Naive B cell (primary cell): Measurements from ENCODE around the gene CCM2L. TPM values are rescaled to one million over a fixed set of nuclear protein-coding genes. Genes with fewer than 3 reads are reported as not detected.

Source experiments
- ATAC-seq, 2 donors: fragments of 150-1000 bp; cut with Tn5 transposase; 2 replicates each; pipeline ENCODE4 v1.10.0; 2021; ENCODE audit warnings: low read depth in 2 of 2, mild to moderate bottlenecking in 2 of 2, moderate library complexity in 2 of 2
- DNase-seq: peaks from one replicate; pipeline ENCODE4 v3.0.0; 2022
- H3K27ac Mint-ChIP-seq, 6 donors: one replicate each; pipeline ENCODE4 v1.8.0; 2020 to 2022; ENCODE audit warnings: mild to moderate bottlenecking in 6 of 6, mixed read lengths in 6 of 6, moderate library complexity in 5 of 6, inconsistent platforms in 2 of 6
- H3K27me3 Mint-ChIP-seq, 3 donors: one replicate each; pipeline ENCODE4 v1.8.0; 2021 to 2022; ENCODE audit warnings: mixed read lengths in 3 of 3, mild to moderate bottlenecking in 1 of 3
- H3K36me3 Mint-ChIP-seq, 2 donors: one replicate each; pipeline ENCODE4 v1.8.0; 2020 to 2022; ENCODE audit warnings: mixed read lengths in 2 of 2, inconsistent platforms in 1 of 2, mild to moderate bottlenecking in 1 of 2
- H3K4me1 Mint-ChIP-seq, 3 donors: one replicate each; pipeline ENCODE4 v1.8.0; 2020 to 2022; ENCODE audit warnings: mixed read lengths in 3 of 3, inconsistent platforms in 1 of 3, mild to moderate bottlenecking in 1 of 3, moderate library complexity in 1 of 3
- H3K4me3 Mint-ChIP-seq, 8 donors: one replicate each; pipeline ENCODE4 v1.8.0; 2020 to 2022; ENCODE audit warnings: mild to moderate bottlenecking in 8 of 8, mixed read lengths in 8 of 8, moderate library complexity in 8 of 8, inconsistent platforms in 2 of 8
- H3K9me3 Mint-ChIP-seq, 7 donors: one replicate each; pipeline ENCODE4 v1.8.0; 2020 to 2022; ENCODE audit warnings: mixed read lengths in 7 of 7, mild to moderate bottlenecking in 5 of 7, inconsistent platforms in 2 of 7, moderate library complexity in 1 of 7
- polyA plus RNA-seq, 6 donors: library from polyadenylated mRNA; unstranded; fragments of 300-500 nt; fragmentation: Illumina TruSeq; gene quantifications; one replicate each; pipeline ENCODE4 v1.2.3, GENCODE V29; 2021; ENCODE audit warnings: low read depth in 6 of 6

The CCM2L gene
- polyA plus RNA-seq, 6 donors from 2014 or later = not detected

- DNase-seq (no peak), ATAC-seq (no peak)
- peak overlapping the region in 3 of 6 donors; percentile 6 to 78 (median 16) for H3K27ac Mint-ChIP-seq
- no peaks in the 10 kb centered on the region for H3K9me3 Mint-ChIP-seq
- H3K4me1 Mint-ChIP-seq = peaks cover 0 to 5% (median 4%) of the 10 kb centered on the region in 3 donors
- peaks cover 0 to 21% of the 10 kb centered on the region in 2 donors for H3K36me3 Mint-ChIP-seq
- H3K4me3 Mint-ChIP-seq = no peak overlapping the region
- no peaks in the 10 kb centered on the region for H3K27me3 Mint-ChIP-seq
Observed at GRCh38 chr20:32077190-32077589, 67.0 kb downstream of the CCM2L start.

- no peaks in the 10 kb centered on the region for H3K9me3 Mint-ChIP-seq
- no peak overlapping the region for H3K27ac Mint-ChIP-seq
- ATAC-seq (no peak), DNase-seq (no peak)
- H3K4me1 Mint-ChIP-seq = peaks cover 0 to 5% (median 4%) of the 10 kb centered on the region in 3 donors
- peaks cover 0 to 21% of the 10 kb centered on the region in 2 donors for H3K36me3 Mint-ChIP-seq
- no peak overlapping the region for H3K4me3 Mint-ChIP-seq
- no peaks in the 10 kb centered on the region for H3K27me3 Mint-ChIP-seq
Observed at GRCh38 chr20:32078322-32078721, 68.1 kb downstream of the CCM2L start.

GRCh38 chr20:32078791-32079190 lies 68.6 kb downstream of the CCM2L start:
- no peaks in the 10 kb centered on the region for H3K27me3 Mint-ChIP-seq
- H3K4me1 Mint-ChIP-seq = peaks cover 0 to 5% (median 4%) of the 10 kb centered on the region in 3 donors
- no peaks in the 10 kb centered on the region for H3K9me3 Mint-ChIP-seq
- no peak overlapping the region for H3K4me3 Mint-ChIP-seq
- no peak for DNase-seq
- peaks cover 0 to 21% of the 10 kb centered on the region in 2 donors for H3K36me3 Mint-ChIP-seq
- H3K27ac Mint-ChIP-seq = no peak overlapping the region
- ATAC-seq = no peak

GRCh38 chr20:32079655-32080109 lies 69.4 kb downstream of the CCM2L start:
- no peak for ATAC-seq
- H3K4me1 Mint-ChIP-seq = peaks cover 0 to 5% (median 4%) of the 10 kb centered on the region in 3 donors
- peaks cover 0 to 21% of the 10 kb centered on the region in 2 donors for H3K36me3 Mint-ChIP-seq
- H3K9me3 Mint-ChIP-seq = no peaks in the 10 kb centered on the region
- H3K27ac Mint-ChIP-seq = no peak overlapping the region
- no peaks in the 10 kb centered on the region for H3K27me3 Mint-ChIP-seq
- no peak for DNase-seq
- no peak overlapping the region for H3K4me3 Mint-ChIP-seq

GRCh38 chr20:32080783-32081182 lies 70.5 kb downstream of the CCM2L start:
- no peak overlapping the region for H3K4me3 Mint-ChIP-seq
- H3K36me3 Mint-ChIP-seq = peaks cover 0 to 15% of the 10 kb centered on the region in 2 donors
- no peaks in the 10 kb centered on the region for H3K9me3 Mint-ChIP-seq
- H3K4me1 Mint-ChIP-seq = peaks cover 0 to 5% (median 4%) of the 10 kb centered on the region in 3 donors
- no peak overlapping the region for H3K27ac Mint-ChIP-seq
- ATAC-seq = no peak
- DNase-seq = no peak
- H3K27me3 Mint-ChIP-seq = no peaks in the 10 kb centered on the region

Other genes with a start within 250 kb of the CCM2L start
- not detected for gene MYLK2, start 191.1 kb upstream of the CCM2L start, polyA plus RNA-seq
- gene FOXS1, start 164.8 kb upstream of the CCM2L start, polyA plus RNA-seq = not detected
- 1 to 10 TPM in 1 of 6 donors, not detected in 5; 1.7 TPM for gene DUSP15, start 139.9 kb upstream of the CCM2L start, polyA plus RNA-seq
- gene TTLL9, start 139.8 kb upstream of the CCM2L start, polyA plus RNA-seq = under 1 TPM in 3 of 6 donors, not detected in 3; 0.09 to 0.43 (median 0.21) TPM
- gene PDRG1, start 58.4 kb upstream of the CCM2L start, polyA plus RNA-seq = 10 to 100 TPM; 16.3 to 27.4 (median 20.8) TPM
- under 1 TPM in 1 of 6 donors, not detected in 5; 0.03 TPM for gene XKR7, start 42.3 kb upstream of the CCM2L start, polyA plus RNA-seq
- gene HCK, start 41.8 kb downstream of the CCM2L start, polyA plus RNA-seq = 10 to 100 TPM; 26.7 to 71.4 (median 56.5) TPM
- gene TM9SF4, start 99.3 kb downstream of the CCM2L start, polyA plus RNA-seq = 10 to 100 TPM; 28.4 to 44.0 (median 31.6) TPM
- 1 to 10 TPM; 3.1 to 6.8 (median 3.9) TPM for gene PLAGL2, start 197.3 kb downstream of the CCM2L start, polyA plus RNA-seq
- gene POFUT1, start 197.4 kb downstream of the CCM2L start, polyA plus RNA-seq = 10 to 100 TPM in 5 of 6 donors, 1 to 10 TPM in 1; 7.2 to 16.9 (median 14.7) TPM